ENCODE data around the gene CSF1. TPM values are rescaled to one million over a fixed set of nuclear protein-coding genes. Genes with fewer than 3 reads are reported as not detected.

Gene CSF1
- total RNA-seq, 1 experiment from 2014 or later = 12.9 TPM

DNA sequence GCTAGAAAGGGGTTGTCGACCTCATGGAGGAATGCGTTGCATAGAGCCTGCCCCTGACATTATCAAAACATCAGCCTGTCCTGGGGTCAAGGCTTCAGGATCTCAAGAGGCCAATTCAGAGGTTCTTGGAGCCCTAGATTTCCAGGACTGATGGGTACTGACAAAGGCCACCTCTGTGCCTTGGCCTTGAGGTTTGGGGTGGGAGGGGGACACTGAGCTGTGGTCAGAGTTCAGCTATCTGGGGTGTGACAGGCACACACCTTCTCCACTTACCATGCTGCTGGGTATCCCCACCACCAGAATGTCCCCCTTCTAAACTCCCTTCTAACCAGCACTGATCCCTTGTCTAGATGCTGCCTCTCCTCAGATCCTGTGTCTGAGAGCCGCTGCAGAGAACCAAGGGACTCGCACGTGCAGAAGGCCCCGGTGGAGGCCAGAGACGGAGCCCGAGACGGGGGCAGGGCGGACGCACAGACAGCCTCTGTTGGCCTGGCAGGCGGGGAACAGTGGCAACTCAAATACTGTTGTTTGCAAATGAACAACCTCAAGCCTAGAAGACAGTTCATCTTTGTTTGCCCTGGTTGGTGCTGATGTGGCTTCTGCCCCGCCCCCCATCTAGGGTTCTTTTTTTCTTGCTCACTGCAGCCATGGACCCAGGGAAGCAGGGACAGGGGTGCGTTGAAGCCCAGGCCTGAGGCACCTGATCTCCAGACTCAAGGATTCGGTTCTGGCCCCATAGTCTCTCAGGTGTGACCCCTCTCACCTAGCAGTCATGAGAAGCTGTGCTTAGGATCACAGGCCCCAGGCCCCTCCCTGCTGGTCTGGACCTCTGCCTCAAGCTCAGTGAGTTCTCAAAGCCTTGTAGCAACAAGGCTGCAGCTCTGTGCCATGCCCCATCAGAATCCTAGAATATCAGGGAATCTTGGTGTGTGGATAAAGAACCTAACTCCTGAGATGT lies 28.1 kb upstream of the CSF1 start:
- no peak for DNase-seq (ENCODE audit: low read depth)

- no peak for DNase-seq (ENCODE audit: low read depth)
These were observed 27.2 kb upstream of the CSF1 start for GRCh38 chr1:109883248-109883955.

DNA sequence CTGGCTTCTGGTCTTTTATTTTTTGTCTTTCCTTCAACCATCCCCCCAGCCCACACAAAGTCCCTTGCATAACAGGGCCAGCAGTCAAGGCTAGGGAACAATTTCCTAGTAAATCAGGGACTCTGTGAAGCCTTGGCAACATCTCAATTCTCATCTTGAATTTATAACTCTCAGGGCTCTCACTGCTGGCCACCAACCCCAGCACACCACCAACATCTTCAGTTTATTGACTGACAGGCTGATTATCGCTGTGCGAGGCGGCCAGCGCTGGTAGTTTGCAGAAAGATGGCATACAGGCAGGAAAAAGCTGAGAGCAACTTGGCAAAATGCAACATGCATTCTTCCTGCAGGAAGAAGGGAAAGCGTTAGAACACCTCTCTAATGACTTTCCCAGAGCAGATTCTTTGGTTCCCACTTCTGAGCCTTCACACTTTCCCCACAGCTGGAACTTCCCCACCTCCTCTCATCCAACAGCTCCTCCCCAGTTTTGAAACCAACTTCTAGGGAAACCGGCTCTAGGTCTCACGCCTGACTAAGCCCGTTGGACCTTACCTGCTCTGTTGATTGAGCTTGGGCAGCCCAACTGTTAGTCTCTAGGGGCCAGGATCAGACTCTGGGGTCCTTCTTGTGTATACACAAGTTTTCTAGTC lies 26.3 kb upstream of the CSF1 start:
- DNase-seq (ENCODE audit: low read depth) = no peak

GRCh38 chr1:109885589-109885988 lies 25.1 kb upstream of the CSF1 start:
- no peak for DNase-seq (ENCODE audit: low read depth)

DNA sequence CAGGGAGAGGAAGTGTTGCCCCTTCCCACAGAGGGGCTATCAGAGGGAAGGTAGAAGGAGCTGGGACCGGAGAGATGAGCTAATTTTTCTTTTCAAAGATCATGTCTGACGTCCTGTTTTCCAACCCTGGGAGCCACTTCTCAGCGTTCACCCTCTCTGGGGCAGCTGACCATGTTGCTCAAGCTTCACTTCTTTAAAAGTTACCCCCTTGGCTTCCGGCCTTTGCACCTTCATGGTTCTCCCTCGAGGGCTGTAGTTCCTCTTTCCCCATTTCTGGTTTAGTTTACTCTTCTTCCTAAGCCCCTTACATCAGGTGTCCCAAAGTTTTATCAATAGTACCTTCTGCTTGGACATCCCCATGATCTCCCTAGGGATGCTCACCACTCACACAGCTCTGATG lies 23.8 kb upstream of the CSF1 start:
- DNase-seq (ENCODE audit: low read depth) = no peak

GRCh38 chr1:109887271-109887670 lies 23.4 kb upstream of the CSF1 start:
- DNase-seq (ENCODE audit: low read depth) = no peak

DNA sequence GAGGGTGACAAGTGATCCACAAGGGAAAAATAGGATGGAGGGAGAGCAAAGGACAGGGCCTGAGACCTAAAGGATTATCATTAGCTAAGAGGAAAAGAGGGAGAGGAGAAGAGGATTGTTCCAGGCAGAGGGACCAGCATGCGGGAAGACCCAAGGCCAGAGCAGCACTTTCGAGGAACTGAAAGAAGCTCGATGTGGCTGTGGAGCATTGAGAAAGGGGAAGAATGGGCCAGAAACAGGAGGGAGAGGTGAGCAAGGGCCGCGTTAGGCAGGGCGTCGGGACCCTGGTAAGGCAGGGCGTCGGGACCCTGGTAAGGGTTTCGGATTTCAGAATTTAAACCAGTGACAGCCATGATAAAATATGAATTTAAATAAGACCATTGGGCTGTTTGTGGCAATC lies 22.8 kb upstream of the CSF1 start:
- DNase-seq (ENCODE audit: low read depth) = no peak

DNA sequence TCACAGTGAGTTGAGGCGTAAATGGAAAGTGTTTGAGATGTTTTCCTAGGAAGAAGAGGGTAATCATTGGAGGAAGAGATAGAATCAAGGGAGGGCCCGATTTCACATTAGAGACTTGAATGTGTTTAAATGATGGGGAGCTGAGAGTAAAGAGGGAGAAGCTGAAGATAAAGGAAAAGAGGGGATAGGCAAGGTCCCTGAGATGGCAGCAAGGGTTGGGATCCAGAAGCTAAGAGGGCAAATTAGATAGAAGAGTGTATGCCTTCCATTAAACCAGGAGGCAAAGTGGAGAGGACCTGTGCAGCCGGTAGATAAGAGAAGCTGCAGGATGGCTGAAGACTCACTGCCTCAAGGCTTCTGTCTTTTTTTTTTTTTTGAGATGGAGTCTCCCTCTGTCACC lies 21.6 kb upstream of the CSF1 start:
- DNase-seq (ENCODE audit: low read depth) = no peak

- DNase-seq (ENCODE audit: low read depth) = no peak
These were observed 20.3 kb upstream of the CSF1 start for GRCh38 chr1:109890115-109890953.

GRCh38 chr1:109891930-109892329 lies 18.7 kb upstream of the CSF1 start:
- no peak for DNase-seq (ENCODE audit: low read depth)

- DNase-seq (ENCODE audit: low read depth) = peak; percentile 77
These were observed 17.9 kb upstream of the CSF1 start for GRCh38 chr1:109892561-109893368.

DNA sequence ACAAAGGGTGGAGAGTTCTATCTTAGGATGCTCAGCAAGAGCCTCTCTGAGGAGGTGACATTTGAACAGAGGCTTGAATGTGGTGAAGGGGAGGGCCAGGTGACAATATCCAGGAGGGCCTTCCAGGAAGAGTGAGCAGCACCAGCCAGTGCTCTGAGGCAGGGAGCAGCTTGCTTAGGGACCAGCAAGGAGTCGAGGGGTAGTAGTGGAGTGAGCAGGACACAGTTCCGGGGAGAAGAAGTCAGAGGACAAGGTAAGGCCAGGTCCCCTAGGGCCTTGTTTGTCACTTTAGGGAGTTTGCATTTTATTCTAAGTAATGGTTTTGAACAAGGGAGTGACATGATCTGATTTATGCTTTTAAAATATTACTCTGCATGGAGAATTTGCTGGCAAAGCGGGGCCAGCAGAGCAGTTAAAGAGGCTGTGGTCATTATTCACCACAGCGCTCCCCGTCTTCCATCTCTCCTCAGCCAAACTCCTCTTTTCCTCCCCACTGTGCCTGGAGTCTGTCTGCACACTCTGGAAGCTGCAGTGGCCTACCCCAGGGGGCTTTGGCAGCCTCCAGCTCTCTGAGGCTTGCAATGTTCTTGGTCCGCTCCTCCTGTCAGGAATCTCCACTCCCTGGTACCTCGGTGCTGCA lies 17.0 kb upstream of the CSF1 start:
- DNase-seq (ENCODE audit: low read depth) = no peak

GRCh38 chr1:109894823-109895719 lies 15.6 kb upstream of the CSF1 start:
- DNase-seq (ENCODE audit: low read depth) = no peak

DNA sequence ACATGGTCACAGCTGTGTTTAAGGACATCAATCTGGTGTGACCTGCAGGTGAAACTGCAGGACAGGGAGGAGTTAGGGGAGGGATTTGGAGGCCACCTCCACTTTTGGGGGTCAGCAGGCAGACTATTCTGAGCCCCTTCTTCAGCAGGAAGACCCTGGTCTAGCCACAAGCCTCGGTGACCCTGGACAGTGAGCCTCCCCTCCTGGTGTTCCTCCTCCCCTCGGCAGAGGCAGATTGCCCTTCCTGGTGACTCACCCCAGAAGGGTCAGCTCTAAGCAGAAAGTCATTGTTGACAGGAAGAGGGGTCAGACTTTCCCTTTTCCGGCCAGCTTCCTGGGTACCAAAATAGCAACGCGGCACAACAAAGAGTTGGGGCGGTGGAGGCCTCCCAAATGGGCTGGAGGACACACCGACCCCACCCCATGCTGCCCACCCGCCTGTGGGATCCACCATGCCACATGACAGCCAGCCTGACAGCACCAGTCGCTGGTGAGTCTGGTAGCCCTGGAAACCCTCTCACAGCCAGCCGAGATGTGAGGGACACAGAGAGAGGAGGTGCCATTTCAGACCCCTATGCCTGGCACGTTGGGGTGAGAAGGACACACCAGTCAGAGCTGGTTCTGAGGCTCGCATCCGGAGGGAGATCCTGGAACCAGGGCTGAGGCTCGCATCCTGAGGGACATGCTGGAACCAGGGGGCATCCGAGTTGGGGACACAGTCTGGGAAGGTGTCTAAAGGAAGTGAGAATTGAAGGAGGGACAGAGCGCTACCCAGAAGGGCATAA lies 14.7 kb upstream of the CSF1 start:
- DNase-seq (ENCODE audit: low read depth) = peak; percentile 72

DNA sequence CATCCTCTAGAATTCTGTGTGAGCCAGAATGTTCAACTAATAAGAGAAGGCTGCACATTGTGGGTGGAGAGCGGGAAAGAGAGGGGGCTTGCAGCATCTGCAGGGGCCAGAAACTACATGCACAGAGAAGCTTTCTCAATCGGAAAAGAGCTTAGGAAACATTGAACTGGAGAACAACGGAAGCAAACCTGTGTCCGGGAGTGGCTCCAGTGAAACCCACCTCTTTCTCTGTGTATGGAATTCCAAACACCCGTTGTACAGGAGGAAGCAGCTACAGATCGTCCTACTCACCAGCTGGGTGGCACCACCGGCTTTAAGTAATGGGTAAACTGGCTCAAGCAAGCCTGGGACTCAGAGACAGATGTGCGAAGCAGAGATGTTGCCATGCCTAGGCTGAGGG lies 14.0 kb upstream of the CSF1 start:
- DNase-seq (ENCODE audit: low read depth) = no peak

- DNase-seq (ENCODE audit: low read depth) = no peak
These were observed 13.2 kb upstream of the CSF1 start for GRCh38 chr1:109897259-109897955.

DNA sequence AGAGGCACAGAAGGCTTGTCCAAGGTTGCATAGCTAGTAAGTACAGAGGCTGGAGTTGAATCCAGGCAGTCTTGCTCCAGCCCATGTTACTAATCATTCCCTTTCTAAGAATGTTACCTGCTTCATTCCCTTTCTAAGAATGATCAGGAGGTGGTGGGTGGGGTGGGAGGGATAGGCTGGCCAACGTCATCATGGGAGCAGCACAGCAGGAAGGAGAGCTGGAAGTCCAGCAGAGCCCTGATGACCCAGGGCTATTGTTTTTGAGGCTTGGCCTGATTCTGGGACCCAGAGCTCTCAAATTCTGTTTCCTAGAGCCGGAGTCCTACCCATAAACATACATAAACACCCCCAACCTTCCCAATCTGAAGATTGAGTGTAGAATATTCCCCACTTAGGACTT lies 11.8 kb upstream of the CSF1 start:
- no peak for DNase-seq (ENCODE audit: low read depth)

DNA sequence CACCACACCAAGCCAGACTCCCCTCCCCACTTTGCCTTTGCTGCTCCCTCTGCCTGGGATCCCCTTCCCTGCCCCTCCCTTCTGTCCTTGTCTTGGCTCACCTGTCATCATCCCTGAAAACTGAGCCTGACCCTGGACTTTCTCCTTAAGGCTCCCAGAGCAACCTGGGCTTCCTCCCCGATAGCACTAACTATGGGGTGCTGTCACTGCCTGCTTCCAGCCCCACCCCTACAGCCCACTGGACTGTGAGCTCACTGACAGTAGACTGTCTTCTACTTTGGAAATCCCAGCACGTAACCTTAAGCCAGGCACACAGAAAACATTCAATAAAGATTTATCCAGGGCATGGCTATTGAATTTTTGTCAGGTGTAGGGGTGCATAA lies 9.5 kb upstream of the CSF1 start:
- DNase-seq (ENCODE audit: low read depth) = no peak

Measured in Daoy (cell line).